ENCODE data around the gene RFX2.
A peak's percentile ranks its signal among the peaks of the same experiment; 100 is the strongest.
"Not testable (repeated sequence)": the region's sequence is repeated elsewhere in the genome, so short reads cannot be mapped to it uniquely, and the experiment has no call there.

The RFX2 gene

GRCh38 chr19:6038634-6039405 lies 71.5 kb downstream of the RFX2 start:
- no peak for DNase-seq (ENCODE audit: low read depth, low spot score)

DNA sequence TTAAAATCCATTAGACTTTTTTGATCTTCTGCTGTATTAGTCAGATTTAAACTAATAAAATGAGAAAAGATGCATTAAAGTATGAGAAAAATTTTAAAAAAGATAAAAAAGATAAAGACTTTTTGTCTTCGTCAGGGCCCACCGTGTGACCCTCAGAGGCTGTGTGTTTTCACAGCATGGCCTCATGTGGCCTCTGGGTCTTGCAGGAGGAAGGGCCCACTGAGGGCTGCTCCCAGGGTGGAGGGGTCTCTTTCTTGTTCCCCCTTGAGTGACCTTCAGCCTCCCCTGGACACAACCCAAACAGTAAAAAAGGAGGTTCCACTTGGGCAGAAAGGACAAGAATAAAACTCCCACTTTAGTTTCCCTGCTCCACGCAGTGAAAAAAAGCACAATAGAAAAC lies 75.3 kb downstream of the RFX2 start:
- DNase-seq (ENCODE audit: low read depth, low spot score): no peak

DNA sequence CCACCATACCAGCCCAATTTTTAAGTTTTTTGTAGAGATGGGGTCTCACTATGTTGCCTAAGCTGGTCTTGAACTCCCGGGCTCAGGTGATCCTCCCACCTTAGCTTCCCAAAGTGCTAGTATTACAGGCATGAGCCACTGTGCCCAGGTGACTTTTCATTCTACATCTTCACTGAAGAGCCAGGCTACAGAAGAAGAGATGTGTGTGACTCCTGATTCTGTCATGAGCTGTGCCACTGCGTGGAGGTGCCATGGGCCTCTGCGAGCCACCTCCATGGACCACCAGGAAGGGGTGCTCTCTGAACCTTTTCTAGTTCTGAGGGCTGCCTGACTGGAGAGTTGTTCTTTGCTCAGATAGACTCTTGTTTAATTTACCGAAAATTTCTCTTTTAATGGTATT lies 75.8 kb downstream of the RFX2 start:
- no peak for DNase-seq (ENCODE audit: low read depth, low spot score)

DNA sequence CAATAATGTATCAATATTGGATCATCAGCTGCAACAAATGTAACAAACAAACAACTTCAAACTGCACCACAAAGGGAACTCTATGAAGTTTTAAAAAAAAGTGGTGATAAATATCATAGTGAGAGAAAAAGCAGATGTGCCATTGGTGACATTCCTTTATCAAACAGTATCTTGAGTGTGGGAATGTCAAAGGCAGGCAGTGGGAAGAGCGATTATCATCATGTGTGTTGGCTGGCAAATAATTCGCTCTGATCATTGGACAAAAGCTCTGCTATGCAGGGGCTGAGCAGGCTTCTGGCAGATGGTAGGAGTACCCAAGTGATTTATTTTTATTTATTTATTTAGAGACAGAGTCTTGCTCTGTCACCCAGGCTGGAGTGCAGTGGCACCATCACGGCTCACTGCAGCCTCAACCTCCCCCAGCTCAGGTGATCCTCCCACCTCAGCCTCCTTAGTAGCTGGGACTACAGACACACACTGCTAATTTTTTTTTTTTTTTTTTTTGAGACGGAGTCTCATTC lies 76.5 kb downstream of the RFX2 start:
- no peak for DNase-seq (ENCODE audit: low read depth, low spot score)

DNA sequence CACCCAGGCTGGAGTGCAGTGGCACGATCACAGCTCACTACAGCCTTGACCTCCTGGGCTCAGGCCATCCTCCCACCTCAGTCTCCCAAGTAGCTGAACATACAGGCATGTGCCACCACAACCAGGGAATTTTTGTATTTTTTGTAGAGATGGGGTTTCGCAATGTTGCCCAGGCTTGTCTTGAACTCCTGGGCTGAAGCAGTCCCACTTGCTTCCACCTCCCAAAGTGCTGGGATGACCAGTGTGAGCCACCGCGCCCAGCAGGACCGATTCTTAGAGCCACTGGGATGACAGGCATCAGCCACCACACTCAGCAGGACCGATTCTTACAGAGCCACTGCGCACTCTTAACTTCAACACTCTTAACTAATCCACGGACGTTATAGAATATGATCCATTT lies 77.5 kb downstream of the RFX2 start:
- no peak for DNase-seq (ENCODE audit: low read depth, low spot score)

GRCh38 chr19:6032381-6032780 lies 77.9 kb downstream of the RFX2 start:
- DNase-seq (ENCODE audit: low read depth, low spot score): no peak

DNA sequence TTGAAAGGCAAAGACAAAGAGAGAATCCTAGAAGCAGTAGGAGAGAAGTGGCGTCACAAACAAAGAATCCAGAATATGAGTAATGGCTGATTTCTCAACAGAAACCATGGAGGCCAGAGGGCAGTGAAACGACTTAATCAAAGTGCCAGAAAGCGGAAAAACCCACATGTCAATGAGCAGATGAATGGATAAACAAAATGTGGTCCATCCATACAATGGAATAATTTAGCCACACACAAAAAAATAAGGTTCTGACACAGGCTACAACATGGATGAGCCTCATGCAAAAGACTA lies 80.1 kb downstream of the RFX2 start:
- DNase-seq (ENCODE audit: low read depth, low spot score): no peak

- DNase-seq (ENCODE audit: low read depth, low spot score): no peak
Observed at GRCh38 chr19:6026390-6027227, 83.7 kb downstream of the RFX2 start.

- DNase-seq (ENCODE audit: low read depth, low spot score): not testable (repeated sequence)
Observed at GRCh38 chr19:6024756-6025155, 85.5 kb downstream of the RFX2 start.

- DNase-seq (ENCODE audit: low read depth, low spot score): no peak
Observed at GRCh38 chr19:6023936-6024335, 86.4 kb downstream of the RFX2 start.

DNA sequence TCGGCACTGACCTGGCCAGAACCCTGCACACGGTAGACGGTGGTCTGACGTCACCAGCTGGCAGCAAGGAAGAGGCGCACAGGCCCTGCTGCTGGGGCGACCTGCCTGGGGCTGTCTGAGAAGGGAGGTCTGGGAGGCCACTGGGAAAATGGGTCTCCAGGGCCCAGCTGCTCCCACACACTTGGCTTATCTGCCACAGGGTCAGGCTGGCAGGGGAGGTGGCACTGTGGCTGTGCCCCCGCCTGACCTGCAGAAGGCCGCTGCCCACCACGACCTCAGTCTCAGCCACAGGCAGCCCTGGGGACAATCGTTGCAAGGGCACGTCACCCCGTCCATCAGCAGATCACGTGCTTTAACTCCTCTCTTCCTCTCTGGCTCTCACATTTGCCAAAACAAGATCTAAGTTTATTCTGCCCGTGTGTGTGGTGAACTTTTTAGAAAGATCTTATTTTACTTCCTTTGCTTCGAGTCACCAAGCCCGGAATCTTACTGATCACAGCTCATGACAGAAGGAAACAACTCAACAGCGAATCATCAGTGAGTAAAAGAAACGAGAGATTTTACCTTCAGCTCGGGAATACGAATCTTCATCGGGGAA lies 87.1 kb downstream of the RFX2 start:
- no peak for DNase-seq (ENCODE audit: low read depth, low spot score)

- no peak for DNase-seq (ENCODE audit: low read depth, low spot score)
Observed at GRCh38 chr19:6022570-6023064, 87.7 kb downstream of the RFX2 start.

GRCh38 chr19:6021878-6022569 lies 88.3 kb downstream of the RFX2 start:
- DNase-seq (ENCODE audit: low read depth, low spot score): peak; percentile 50

DNA sequence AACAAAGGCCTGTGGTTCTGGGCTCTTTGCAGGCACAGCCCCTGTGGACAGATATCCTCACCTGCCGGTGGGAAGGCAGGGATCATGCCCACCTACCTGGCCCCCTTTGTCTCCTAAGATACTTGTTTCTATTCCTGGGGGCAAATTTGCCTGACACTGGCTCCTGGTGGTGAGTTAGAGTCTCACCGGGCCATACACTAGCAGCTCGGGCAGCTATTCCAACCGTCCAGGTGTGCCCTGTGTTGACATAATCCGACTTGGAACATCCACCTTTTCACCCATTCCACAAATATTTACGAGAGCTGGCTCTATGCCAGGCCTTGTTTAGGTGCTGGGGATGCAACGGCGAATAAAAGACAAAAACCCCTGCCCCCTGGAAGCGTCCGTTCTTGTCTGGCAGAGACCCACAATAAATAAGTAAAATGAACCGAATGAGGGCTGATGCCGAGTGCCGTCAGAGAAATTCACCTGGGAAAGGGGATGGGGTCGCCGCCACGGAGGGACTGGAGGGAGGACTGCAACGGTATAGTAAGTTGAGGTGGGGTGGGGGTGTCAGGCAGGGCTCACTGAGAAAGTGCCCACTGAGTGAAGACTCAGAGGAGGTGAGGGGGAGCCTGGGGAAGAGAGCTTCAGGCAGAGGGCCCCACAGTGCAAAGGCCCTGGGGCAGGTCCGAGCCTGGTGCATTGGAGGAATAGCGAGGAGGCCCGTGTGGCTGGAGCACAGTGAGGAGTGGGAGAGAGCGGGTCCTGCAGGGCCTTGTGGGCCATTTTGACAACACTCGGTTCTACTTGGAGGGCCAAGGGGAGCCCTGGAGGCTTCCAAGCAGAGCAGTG lies 89.1 kb downstream of the RFX2 start:
- no peak for DNase-seq (ENCODE audit: low read depth, low spot score)

- DNase-seq (ENCODE audit: low read depth, low spot score): no peak
Observed at GRCh38 chr19:6020166-6020882, 90.0 kb downstream of the RFX2 start.

DNA sequence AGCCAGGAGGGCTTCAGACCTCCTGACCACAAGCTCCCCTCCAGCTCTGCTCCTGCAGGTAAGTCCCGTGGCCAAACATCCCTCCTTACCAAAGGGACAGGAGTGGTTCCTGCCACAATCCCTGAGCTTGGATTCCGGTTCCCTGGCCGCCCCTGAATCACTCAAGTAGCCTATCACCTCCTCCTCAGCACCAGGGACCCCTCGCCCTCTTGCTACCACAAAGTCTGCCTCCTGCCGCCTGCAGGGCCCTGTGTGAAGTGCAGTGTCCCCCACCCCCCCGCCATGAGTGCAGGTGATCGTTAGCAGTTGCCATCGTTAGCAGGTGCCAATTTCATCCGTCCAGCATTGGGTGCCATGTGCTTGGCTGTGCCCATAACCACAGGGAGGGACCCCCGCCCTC lies 91.5 kb downstream of the RFX2 start:
- peak; percentile 20 for DNase-seq (ENCODE audit: low read depth, low spot score)

DNA sequence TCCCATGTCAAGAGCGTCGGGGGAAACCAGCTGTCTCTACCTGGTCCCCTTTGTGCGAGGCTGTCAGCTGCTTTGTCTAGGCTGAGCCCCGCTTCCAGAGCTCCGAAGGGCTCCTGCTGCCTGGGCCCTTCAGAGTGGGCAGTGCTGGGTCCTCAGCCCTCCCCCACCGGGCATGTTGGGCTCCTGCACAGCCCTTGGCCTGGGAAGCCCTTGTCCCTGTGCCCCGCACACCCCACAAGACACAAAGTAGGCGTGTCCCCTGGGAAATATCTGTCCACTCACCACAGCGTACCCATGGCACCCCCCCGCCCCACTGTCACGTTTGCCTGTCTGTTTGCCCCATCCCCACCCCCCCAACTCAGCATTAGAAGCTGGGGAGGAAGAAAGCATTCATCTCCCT lies 92.7 kb downstream of the RFX2 start:
- DNase-seq (ENCODE audit: low read depth, low spot score): no peak

DNA sequence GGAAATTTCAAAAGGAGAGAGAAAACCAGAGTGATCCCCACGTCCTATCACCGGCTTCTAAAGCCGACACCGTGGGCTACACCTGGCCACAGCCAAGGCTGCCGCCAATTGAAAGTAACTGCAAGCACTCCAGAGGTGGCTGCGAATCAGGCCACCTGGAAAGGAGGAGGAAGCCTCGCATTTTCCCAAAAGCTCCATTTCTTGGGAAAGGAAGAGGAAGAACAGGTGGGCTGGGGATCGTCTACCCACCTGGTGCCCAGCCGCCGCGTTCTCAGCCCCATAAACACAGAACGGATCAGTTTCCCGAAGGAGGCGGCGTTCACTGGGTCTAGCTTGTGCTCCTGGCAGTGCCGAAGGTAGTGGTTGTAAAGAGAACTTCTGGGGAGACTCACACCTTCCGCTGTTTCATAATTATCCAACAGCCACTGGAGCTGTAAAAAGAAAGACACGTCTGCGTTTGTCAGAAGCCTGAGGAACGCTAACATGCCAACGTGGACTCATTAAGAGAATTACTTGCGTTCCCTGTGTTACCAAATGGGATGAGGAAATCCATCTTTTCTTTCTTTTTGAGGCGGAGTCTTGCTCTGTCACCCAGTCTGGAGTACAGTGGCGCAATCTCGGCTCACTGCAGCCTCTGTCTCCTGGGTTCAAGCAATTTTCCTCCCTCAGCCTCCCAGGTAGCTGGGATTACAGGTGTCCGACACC lies 94.3 kb downstream of the RFX2 start:
- DNase-seq (ENCODE audit: low read depth, low spot score): no peak

DNA sequence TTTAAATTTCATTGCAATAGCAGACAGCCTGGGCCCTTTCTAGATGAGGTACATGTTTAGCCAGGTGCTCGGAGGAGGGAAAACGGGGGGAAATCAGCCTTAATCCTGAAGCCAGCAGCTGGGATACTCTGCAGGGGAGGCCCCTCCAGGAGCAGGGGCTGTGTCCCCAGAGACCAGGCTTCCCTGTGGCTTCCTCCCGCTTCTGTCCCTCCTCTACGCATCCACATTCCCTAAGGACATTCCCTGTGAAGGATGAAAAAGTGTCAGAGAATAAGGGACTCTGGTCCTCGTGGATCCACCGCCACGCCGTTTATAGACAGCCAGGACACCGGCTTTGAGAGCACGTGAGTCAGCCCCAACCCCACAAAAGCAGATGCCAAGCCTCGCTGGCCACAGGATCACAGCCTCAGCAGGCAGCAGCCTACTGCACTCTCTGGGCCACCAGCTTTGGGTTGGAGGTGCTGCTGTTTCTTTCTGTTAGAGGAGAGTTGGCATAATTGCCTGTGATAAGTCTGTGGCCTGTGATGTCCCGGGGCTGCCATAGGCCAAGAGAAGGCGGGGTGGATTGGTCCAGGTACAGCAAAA lies 95.7 kb downstream of the RFX2 start:
- DNase-seq (ENCODE audit: low read depth, low spot score): no peak

All from iPS DF 19.7 (cell line).